OCI-LY7 (cell line): ENCODE measurements around the gene SPEN.
"Not testable (repeated sequence)": the region's sequence is repeated elsewhere in the genome, so short reads cannot be mapped to it uniquely, and the experiment has no call there.

Source experiments
- CTCF ChIP-seq: fragments of 200-600 bp; sonication (generic); conservative IDR thresholded peaks from 2 replicates; pipeline ENCODE4 v1.5.1; 2014; ENCODE audit warnings: mild to moderate bottlenecking, antibody characterized with exemption, low read length, moderate library complexity, mixed read lengths
- EZH2phosphoT487 ChIP-seq: fragments of 200-600 bp; sonication (generic); IDR thresholded peaks from 2 replicates; pipeline ENCODE4 v1.6.1; 2018; ENCODE audit warnings: low read depth, borderline replicate concordance, mild to moderate bottlenecking, mixed run types, antibody characterized with exemption, low read length, moderate library complexity, mixed read lengths

GRCh38 chr1:15846056-15846455 lies 1.5 kb upstream of the SPEN start:
- TF ChIP-seq CTCF, EZH2phosphoT487: not testable (repeated sequence)
